Mucosa of descending colon (tissue), 3 donors: Measurements from ENCODE around the gene AXDND1. TPM values are rescaled to one million over a fixed set of nuclear protein-coding genes. Genes with fewer than 3 reads are reported as not detected.

Experiments used
- ATAC-seq: fragments of 200-7000 bp; cut with Tn5 transposase; one replicate; pipeline ENCODE4 v1.9.1; 2020; ENCODE audit warnings: mild to moderate bottlenecking, moderate library complexity
- DNase-seq, 3 donors: peaks; one replicate each; pipeline ENCODE4 v3.0.0-alpha.2; 2020
- H3K36me3 ChIP-seq: fragments of 200-600 bp; one replicate; pipeline ENCODE4 v1.8.0; 2021; ENCODE audit warnings: low read depth, mild to moderate bottlenecking
- H3K4me1 ChIP-seq: fragments of 200-600 bp; one replicate; pipeline ENCODE4 v1.8.0; 2021; ENCODE audit warnings: low read depth, mild to moderate bottlenecking
- H3K4me3 ChIP-seq: fragments of 200-600 bp; one replicate; pipeline ENCODE4 v1.8.0; 2021; ENCODE audit warnings: mild to moderate bottlenecking
- H3K9me3 ChIP-seq: fragments of 200-600 bp; one replicate; pipeline ENCODE4 v1.8.0; 2021; ENCODE audit warnings: mild to moderate bottlenecking
- intact Hi-C, 2 donors: fragments of 100-400 bp; cut with DNase I in 1 of 2; cut with micrococcal nuclease in 1 of 2; formaldehyde crosslinking; loops; one replicate each; pipeline versions ENCODE4 v1.11.0 to v1.11.1; 2022; cut with DNase I, micrococcal nuclease
- total RNA-seq, 3 donors: library from RNA; stranded (reverse); fragmentation: NEBNext Ultra II Directional in 2 of 3; extraction: Animal tissue kit (Norgen Biotek cat#: 25700) in 2 of 3; gene quantifications; one replicate each; pipeline versions ENCODE4 v1.2.1 to v1.2.4, GENCODE V29; 2021 to 2023
- TF ChIP-seq, protein P1 (sequence below): fragments of 200-600 bp; IDR thresholded peaks from one replicate; pipeline ENCODE4 v1.8.0; 2022; ENCODE audit warnings: antibody characterized with exemption, mild to moderate bottlenecking
- donor health status: DM: no; HTN: no; CAD: no; lungs with moderate emphysema.
- donor health status: DM: no; HTN: no; CAD: no.
- donor health status: DM: no; HTN: yes; CAD: no.

Gene AXDND1
- total RNA-seq, 3 donors from 2014 or later, result 5.6 to 21.1 (median 10.2) TPM

DNA sequence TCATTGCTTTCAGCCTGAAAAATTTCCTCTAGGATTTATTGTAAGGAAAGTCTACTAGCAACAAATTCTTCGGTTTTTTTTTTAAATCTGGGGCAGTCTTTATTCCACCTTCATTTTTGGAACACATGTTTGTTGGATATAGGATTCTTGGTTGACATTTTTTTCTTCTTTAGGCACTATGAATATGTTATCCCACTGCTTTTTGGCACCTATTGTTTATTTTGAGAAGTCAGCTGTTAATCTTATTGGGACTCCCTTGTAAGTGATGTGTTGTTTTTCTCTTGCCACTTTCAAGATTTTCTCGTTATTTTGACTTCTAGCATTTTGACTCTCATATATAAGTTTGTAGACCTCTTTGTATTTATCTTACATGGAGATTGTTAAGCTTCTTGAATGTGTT lies 110.7 kb downstream of the AXDND1 start:
- Histone ChIP-seq H3K9me3 (peaks cover 46% of the 10 kb centered on the region), H3K4me3 (no peak overlapping the region), H3K36me3 (no peaks in the 10 kb centered on the region), H3K4me1 (no peaks in the 10 kb centered on the region)
- TF ChIP-seq, protein P1, sequence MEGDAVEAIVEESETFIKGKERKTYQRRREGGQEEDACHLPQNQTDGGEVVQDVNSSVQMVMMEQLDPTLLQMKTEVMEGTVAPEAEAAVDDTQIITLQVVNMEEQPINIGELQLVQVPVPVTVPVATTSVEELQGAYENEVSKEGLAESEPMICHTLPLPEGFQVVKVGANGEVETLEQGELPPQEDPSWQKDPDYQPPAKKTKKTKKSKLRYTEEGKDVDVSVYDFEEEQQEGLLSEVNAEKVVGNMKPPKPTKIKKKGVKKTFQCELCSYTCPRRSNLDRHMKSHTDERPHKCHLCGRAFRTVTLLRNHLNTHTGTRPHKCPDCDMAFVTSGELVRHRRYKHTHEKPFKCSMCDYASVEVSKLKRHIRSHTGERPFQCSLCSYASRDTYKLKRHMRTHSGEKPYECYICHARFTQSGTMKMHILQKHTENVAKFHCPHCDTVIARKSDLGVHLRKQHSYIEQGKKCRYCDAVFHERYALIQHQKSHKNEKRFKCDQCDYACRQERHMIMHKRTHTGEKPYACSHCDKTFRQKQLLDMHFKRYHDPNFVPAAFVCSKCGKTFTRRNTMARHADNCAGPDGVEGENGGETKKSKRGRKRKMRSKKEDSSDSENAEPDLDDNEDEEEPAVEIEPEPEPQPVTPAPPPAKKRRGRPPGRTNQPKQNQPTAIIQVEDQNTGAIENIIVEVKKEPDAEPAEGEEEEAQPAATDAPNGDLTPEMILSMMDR, result no peak
- intact Hi-C loops, result no loop called here
- no peak for ATAC-seq
- no peak for DNase-seq

DNA sequence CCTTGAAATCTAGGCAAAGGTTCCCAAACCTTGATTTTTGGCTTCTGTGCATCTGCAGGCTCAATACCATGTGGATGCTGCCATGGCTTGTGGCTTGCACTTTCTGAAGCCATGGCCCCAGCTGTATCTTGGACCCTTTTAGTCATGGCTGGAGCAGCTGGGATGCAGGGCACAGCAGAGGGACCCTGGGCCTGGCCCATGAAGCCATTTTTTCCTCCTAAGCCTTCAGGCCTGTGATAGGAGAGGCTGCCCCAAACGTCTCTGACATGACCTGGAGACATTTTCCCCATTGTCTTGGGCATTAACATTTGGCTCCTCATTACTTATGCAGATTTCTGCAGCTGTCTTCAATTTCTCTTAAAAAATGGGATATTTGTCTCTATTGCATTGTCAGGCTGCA lies 112.6 kb downstream of the AXDND1 start:
- Histone ChIP-seq H3K4me3 (no peak overlapping the region), H3K9me3 (peaks cover 46% of the 10 kb centered on the region), H3K4me1 (no peaks in the 10 kb centered on the region), H3K36me3 (no peaks in the 10 kb centered on the region)
- TF ChIP-seq, protein P1, result no peak
- ATAC-seq, result no peak
- intact Hi-C loops, result no loop called here
- DNase-seq, result no peak

DNA sequence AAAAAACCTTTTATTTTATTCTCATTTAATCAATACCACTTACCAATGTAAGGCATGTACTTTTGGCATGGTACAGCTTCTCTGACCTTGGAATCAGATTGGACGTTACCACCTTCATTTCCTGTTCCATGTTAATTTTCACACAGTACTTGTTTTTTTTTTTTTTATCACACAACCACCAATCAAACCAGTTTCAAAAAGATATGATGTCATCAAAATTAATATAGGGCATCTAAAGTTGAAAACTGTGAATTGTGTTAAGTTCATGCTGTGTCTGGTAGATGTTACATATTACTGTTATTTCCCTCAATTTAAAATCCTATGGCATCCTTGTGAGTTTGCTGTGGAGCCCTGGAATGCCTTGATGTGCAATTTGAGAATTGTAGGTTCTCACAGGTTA lies 124.8 kb downstream of the AXDND1 start:
- DNase-seq (no peak), ATAC-seq (no peak)
- TF ChIP-seq, protein P1, result no peak
- Histone ChIP-seq H3K36me3 (no peaks in the 10 kb centered on the region), H3K9me3 (peaks cover 1% of the 10 kb centered on the region), H3K4me3 (no peak overlapping the region), H3K4me1 (no peaks in the 10 kb centered on the region)
- intact Hi-C loops, result no loop called here

DNA sequence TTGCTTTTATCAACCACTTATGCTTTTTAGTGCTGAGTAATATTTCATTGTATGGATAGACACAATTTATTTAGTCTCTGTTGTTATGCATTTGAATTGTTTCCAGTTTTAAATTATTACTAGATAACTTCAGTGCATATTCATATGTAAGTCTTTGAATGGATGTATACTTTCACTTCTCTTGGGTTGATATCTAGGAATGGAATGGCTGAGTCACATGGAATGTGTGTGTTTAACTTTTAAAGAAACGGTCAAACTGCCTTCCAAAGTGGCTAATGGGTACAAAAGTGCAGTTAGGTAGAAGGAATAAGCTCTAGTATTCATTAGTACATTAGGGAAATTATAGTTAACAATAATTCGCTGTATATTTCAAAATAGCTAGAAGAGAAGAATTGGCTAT lies 127.6 kb downstream of the AXDND1 start:
- intact Hi-C loops, result no loop called here
- H3K4me3 ChIP-seq, result no peak overlapping the region
- no peak for ATAC-seq
- no peaks in the 10 kb centered on the region for H3K36me3 ChIP-seq
- TF ChIP-seq, protein P1, result no peak
- DNase-seq, result no peak
- no peaks in the 10 kb centered on the region for H3K4me1 ChIP-seq
- H3K9me3 ChIP-seq, result no peaks in the 10 kb centered on the region

DNA sequence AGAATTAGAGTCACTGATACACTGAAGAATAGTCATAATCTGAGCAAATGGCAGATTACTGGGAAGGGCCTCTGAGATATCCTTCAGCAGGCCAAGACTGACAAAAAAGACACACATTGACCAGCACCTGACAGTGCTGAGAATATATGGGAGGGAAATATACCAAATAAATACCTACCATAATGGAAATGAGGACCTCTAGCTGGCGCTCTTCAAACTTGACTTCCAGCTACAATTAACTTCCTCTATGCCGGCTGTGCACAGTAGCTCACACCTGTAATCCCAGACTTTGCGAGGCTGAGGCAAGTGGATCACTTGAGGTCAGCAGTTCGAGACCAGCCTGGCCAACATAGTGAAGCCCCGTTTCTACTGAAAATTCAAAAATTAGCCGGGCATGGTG lies 140.4 kb downstream of the AXDND1 start:
- no peak for ATAC-seq
- H3K36me3 ChIP-seq, result no peaks in the 10 kb centered on the region
- no peaks in the 10 kb centered on the region for H3K9me3 ChIP-seq
- TF ChIP-seq, protein P1, result no peak
- no peak for DNase-seq
- intact Hi-C loops, result no loop called here
- no peaks in the 10 kb centered on the region for H3K4me1 ChIP-seq
- H3K4me3 ChIP-seq, result no peak overlapping the region

DNA sequence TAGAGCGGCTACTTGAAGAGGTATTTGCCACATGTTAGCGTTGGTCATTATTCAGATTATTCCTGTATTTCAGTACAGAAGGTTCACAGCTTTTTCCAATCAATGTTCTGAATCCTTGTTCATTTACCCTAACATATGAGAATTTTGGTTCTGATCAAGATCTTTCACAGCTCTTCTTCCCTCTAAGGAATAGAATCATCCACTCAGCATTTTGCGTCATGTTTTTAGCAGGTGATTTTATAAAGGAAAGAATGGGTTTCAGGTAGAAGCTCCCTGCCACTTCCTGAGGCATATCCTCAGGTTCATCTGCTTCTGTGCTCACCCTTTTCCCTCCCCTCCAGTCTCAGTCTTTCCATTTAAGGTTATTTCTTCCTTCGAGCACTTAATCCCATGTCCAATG lies 143.6 kb downstream of the AXDND1 start:
- DNase-seq (no peak), ATAC-seq (no peak)
- no peaks in the 10 kb centered on the region for H3K36me3 ChIP-seq
- H3K9me3 ChIP-seq, result no peaks in the 10 kb centered on the region
- H3K4me3 ChIP-seq, result no peak overlapping the region
- H3K4me1 ChIP-seq, result no peaks in the 10 kb centered on the region
- intact Hi-C loops, result no loop called here
- TF ChIP-seq, protein P1, result no peak
